Endothelial cell of umbilical vein (primary cell): ENCODE data around the gene C1orf167. TPM values are rescaled to one million over a fixed set of nuclear protein-coding genes. Genes with fewer than 3 reads are reported as not detected.

ENCODE experiments used
- polyA plus RNA-seq, 4 experiments: library from polyadenylated mRNA; depleted of rRNA in 3 of 4; stranded (reverse) in 3 of 4; unstranded in 1 of 4; fragments of >200 nt; gene quantifications; 2 replicates each; pipeline versions ENCODE4 v1.2.1 to v1.2.3, GENCODE V29; 2011 to 2012; ENCODE audit warnings: missing spikeins in 1 of 4
- total RNA-seq: library from RNA; stranded (reverse); gene quantifications from 2 replicates; pipeline ENCODE4 v1.2.3, GENCODE V29; 2021

C1orf167 gene
- total and polyA plus RNA-seq, 2 donors (not counting 3 experiments of a cell fraction or from before 2014, with no cell fraction given), result not detected

Other genes with a start within 250 kb of the C1orf167 start
- gene FBXO2, start 107.8 kb upstream of the C1orf167 start, total RNA-seq, result 0.42 and 0.88 TPM in 2 replicates
- 0.89 and 0.91 TPM in 2 replicates for gene FBXO2, start 107.8 kb upstream of the C1orf167 start, polyA plus RNA-seq
- 14.5 and 16.8 TPM in 2 replicates for gene FBXO44, start 107.3 kb upstream of the C1orf167 start, total RNA-seq
- gene FBXO44, start 107.3 kb upstream of the C1orf167 start, polyA plus RNA-seq, result 22.5 and 29.8 TPM in 2 replicates
- gene FBXO6, start 98.0 kb upstream of the C1orf167 start, total RNA-seq, result 0.97 and 1.8 TPM in 2 replicates
- gene FBXO6, start 98.0 kb upstream of the C1orf167 start, polyA plus RNA-seq, result 6.4 and 8.5 TPM in 2 replicates
- 35.9 and 39.5 TPM in 2 replicates for gene MAD2L2, start 81.0 kb upstream of the C1orf167 start, total RNA-seq
- gene MAD2L2, start 81.0 kb upstream of the C1orf167 start, polyA plus RNA-seq, result 74.2 and 98.7 TPM in 2 replicates
- gene DRAXIN, start 70.5 kb upstream of the C1orf167 start, total RNA-seq, result 2.6 and 3.2 TPM in 2 replicates
- gene DRAXIN, start 70.5 kb upstream of the C1orf167 start, polyA plus RNA-seq, result 0.44 and 0.49 TPM in 2 replicates
- 40.3 and 41.6 TPM in 2 replicates for gene AGTRAP, start 26.1 kb upstream of the C1orf167 start, total RNA-seq
- gene AGTRAP, start 26.1 kb upstream of the C1orf167 start, polyA plus RNA-seq, result 101 and 145 TPM in 2 replicates
- gene MTHFR, start 43.8 kb downstream of the C1orf167 start, total RNA-seq, result 25.3 and 26.5 TPM in 2 replicates
- 13.8 and 14.8 TPM in 2 replicates for gene MTHFR, start 43.8 kb downstream of the C1orf167 start, polyA plus RNA-seq
- gene CLCN6, start 44.0 kb downstream of the C1orf167 start, total RNA-seq, result 41.2 and 43.3 TPM in 2 replicates
- 17.7 and 20.4 TPM in 2 replicates for gene CLCN6, start 44.0 kb downstream of the C1orf167 start, polyA plus RNA-seq
- gene NPPA, start 85.6 kb downstream of the C1orf167 start, total RNA-seq, result not detected in 2 replicates
- not detected in 2 replicates for gene NPPA, start 85.6 kb downstream of the C1orf167 start, polyA plus RNA-seq
- not detected in 2 replicates for gene NPPB, start 96.8 kb downstream of the C1orf167 start, total RNA-seq
- gene NPPB, start 96.8 kb downstream of the C1orf167 start, polyA plus RNA-seq, result not detected in 2 replicates
- gene KIAA2013, start 164.2 kb downstream of the C1orf167 start, total RNA-seq, result 52.9 and 56.1 TPM in 2 replicates
- gene KIAA2013, start 164.2 kb downstream of the C1orf167 start, polyA plus RNA-seq, result 137 and 194 TPM in 2 replicates
- gene PLOD1, start 172.5 kb downstream of the C1orf167 start, total RNA-seq, result 245 and 260 TPM in 2 replicates
- gene PLOD1, start 172.5 kb downstream of the C1orf167 start, polyA plus RNA-seq, result 412 and 424 TPM in 2 replicates
- 66.6 and 82.4 TPM in 2 replicates for gene MFN2, start 218.3 kb downstream of the C1orf167 start, total RNA-seq
- 41.8 and 51.4 TPM in 2 replicates for gene MFN2, start 218.3 kb downstream of the C1orf167 start, polyA plus RNA-seq